GM19023 (cell line): ENCODE measurements around the gene SLAMF9.

ENCODE experiments used
- ATAC-seq: cut with Tn5 transposase; IDR thresholded peaks from one replicate; pipeline ENCODE4 v1.9.1; 2021; ENCODE audit warnings: mild to moderate bottlenecking, moderate library complexity; ENCODE audit not compliant: unreplicated experiment

SLAMF9 gene

GRCh38 chr1:159953536-159954515 lies at the start of gene SLAMF9:
SLAMF9 (minus strand) TSS chr1:159954237; CDS start chr1:159954137, 100 bp downstream.
- no peak for ATAC-seq

DNA sequence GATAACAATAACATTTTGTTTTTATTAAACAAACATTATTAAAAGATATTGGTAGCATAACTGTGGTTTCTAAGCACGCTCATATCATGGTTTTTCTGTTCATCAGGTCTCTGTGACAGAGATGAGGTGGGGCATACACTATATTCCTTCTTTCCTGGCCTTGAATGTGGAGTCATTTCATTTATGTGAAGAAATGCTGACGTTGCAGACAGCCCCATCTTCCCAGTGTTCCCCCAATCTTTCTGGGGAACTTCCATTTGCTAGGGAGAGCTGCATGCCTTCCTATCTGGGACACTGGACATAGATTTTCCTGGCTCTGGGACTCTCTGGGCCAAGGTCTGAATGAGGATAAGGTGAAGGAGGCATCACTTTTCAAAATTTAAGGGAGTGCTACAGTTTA lies 47.4 kb upstream of the SLAMF9 start:
- no peak for ATAC-seq

DNA sequence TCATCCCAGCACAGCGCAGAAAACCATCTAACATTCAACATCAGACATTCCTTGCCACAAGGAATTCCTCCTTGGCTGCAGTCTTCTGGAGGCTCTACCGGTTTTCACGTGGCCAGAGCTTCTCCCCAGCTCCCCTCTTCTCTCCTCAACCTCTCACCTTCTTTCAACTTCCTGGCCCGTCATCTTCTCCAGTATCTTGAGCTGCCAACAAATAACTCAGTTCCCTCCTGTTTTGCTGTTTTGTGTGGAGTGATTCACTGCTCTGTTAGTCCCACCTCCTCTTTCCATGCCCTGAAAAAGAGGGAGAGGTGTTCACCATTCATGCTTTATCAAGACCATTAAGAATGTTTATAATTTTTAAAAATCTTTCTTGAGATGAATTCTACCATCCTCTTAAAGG lies 45.2 kb upstream of the SLAMF9 start:
- ATAC-seq, result no peak

DNA sequence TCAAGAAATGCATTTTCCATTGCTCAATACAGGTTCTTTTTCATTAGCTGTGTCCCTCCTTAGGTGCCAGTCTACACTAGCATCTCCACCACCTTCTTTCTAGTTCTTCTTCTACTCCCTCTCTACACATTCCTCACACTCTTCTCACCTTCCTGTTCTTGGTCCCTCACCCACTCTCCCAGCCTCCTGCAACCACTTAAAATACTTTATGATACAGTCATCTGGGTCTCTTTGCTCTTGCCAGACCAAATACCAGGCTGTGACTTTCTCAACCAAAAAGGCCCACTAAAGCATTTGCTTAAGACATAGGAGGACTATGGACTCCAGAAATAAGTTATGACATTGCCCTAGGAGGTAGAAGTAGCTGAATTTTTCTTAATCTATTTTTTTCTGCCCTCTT lies 42.6 kb upstream of the SLAMF9 start:
- ATAC-seq, result no peak

DNA sequence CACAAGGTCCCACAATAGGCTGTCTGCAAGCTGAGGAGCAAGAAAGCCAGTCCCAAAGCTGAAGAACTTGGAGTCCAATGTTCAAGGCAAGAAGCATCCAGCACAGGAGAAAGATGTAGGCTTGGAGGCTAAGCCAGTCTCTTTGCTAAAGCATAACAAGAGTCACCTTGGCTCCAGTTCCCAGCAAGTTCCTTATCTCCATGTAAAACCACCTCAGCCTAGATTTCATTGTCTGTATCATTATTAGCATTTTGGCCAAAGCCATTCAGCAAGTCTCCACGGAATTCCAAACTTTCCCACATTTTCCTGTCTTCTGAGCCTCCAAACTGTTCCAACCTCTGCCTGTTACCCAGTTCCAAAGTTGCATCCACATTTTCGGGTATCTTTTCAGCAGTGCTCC lies 40.9 kb upstream of the SLAMF9 start:
- no peak for ATAC-seq

GRCh38 chr1:159993911-159994310 lies 39.9 kb upstream of the SLAMF9 start:
- ATAC-seq, result no peak

DNA sequence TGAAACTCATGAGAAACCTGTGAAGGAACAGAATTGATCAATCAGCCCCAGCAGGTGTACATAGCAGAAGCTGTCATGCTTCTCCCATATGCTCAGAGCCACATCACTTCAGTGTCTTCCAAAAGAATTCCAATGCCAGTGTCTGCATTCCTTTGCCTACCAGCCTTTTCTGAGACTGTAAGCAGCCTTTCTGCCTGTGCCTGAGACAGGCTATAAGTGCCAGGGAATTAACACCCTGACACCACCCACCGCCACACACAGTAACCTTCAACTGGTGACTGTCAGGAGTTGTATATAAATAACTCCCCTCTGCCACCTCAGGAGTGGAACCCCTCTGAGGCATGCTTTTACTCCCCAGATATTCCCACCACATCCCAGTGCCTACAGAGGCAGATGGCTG lies 38.1 kb upstream of the SLAMF9 start:
- no peak for ATAC-seq

- ATAC-seq, result no peak
Measured at GRCh38 chr1:159991513-159991912, 37.5 kb upstream of the SLAMF9 start.

DNA sequence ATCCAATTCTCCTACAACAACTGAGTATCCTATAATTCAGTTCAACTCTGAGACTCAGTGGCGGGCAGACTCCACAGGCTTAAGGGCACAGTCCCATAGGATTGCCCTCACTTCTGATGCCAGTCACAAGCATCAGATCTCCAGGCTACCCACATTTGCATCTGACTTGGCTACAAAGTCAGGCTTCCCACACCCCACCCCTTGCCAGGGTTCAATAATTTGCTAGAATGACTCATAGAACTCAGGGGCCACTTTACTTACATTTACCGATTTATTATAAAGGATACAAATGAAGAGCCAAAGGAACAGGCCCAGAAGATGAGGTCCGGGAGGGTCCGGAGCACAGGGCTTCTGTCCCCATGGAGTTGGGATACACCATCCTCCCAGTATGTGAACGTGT lies 36.0 kb upstream of the SLAMF9 start:
- no peak for ATAC-seq

GRCh38 chr1:159989581-159989980 lies 35.5 kb upstream of the SLAMF9 start:
- ATAC-seq, result no peak

DNA sequence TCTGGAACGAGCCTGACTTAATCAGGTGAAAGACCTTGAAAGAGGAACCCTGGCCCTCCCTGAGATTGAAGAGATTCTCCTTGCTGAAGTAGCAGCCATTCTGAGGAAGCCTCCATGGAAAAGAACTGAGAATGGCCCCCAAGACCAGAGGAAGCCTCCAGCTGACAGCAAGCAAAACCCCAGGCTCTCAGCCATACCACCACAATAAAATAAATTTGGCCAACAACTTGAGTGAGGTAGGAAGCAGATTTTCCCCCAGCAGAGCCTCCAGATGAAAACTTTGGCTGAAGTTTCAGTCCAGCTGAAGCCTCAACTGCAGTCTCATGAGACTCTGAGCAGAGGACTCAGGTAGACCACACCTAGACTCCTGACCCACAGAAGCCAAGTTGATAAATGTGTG lies 34.0 kb upstream of the SLAMF9 start:
- no peak for ATAC-seq

DNA sequence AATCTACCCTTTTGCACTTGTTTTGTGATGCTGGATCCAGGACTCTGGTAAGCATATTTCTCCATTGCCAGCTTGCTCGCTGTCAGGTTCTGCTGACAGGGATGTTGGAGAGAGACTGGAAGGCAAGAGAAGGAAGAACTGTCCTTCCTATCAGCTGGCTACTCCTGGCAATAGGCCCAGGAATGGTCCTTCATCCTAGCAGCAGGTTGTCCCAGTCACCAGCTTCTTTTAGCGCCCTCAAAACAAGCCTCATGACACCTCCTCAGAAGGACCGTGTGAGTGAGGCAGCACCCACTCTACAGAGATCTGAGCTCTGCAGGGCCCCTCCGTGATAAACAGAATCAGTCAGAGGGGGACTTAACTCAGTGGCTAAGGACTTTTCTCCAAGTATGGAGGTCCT lies 33.1 kb upstream of the SLAMF9 start:
- no peak for ATAC-seq

DNA sequence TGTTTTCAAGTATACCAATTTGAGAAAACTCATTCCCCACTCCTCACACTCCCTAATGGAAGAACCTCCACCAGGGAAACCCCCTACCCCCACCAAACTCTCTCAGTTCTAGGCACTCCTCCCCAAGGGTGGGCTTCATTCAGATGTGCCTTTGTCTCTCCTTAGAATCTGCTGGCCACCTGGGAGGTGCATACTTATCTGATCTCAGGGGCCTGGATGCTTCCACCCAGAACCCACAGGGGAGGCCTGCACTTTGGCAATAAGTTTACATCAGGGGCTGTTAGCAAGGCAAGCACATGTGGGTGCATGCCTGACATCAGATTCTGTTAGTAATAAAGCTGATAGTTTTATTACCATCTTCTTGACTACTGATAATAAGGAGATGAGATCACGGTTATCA lies 32.5 kb upstream of the SLAMF9 start:
- no peak for ATAC-seq

DNA sequence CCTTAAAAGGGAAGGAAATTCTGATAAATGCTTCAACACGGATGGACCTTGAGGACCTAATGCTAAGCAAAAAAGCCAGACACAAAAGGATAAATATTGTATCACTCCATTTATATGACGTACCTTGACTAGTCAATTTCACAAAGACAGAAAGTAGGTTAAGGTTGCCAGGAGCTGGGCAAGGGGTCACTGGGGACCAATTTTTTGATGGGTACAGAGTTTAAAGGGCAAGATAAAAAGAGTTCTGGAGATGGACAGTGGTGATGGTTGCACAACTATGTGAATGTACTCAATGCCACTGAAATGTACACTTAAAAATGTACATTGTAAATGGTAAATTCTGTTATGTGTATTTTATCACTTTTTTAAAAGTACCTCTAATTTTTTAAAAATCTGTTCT lies 32.1 kb upstream of the SLAMF9 start:
- no peak for ATAC-seq

DNA sequence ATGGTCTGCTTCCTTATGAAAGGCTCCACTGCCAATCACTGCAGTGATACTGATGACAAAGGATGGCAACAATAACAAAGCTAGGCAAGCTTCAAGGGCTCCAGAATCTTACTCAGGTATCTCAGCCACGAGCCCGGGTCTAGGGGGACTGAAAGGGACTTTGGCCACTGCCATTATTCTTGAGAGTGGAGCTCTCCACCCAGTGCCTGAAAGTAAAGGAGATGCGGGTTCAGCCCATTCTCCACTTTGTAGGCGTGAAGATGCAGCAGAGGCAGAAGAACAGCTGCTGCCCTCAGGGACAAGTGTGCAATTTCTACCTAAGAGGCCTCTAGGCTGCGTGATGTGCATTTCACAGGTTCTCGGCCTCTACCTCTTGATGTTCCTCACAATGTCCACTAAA lies 31.4 kb upstream of the SLAMF9 start:
- ATAC-seq, result no peak

- no peak for ATAC-seq
Measured at GRCh38 chr1:159983681-159984080, 29.6 kb upstream of the SLAMF9 start.

DNA sequence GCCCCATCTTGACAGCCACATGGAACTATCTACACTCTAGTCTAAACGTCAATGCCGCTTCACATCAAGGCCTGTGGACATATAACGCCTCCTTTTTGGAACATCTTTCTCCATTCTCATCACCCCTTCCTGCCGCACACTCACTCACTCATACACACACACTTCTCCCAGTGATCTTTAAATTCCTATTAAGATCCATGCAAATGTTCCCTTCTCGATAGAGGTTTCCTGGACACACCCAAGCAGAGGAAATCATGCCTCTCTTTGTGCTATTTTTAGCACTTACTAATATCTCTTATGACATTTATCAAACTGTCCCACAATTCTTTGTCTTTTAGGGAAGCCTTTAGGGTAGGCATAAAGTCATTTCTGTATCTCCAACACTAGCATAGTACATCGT lies 28.2 kb upstream of the SLAMF9 start:
- ATAC-seq, result no peak

DNA sequence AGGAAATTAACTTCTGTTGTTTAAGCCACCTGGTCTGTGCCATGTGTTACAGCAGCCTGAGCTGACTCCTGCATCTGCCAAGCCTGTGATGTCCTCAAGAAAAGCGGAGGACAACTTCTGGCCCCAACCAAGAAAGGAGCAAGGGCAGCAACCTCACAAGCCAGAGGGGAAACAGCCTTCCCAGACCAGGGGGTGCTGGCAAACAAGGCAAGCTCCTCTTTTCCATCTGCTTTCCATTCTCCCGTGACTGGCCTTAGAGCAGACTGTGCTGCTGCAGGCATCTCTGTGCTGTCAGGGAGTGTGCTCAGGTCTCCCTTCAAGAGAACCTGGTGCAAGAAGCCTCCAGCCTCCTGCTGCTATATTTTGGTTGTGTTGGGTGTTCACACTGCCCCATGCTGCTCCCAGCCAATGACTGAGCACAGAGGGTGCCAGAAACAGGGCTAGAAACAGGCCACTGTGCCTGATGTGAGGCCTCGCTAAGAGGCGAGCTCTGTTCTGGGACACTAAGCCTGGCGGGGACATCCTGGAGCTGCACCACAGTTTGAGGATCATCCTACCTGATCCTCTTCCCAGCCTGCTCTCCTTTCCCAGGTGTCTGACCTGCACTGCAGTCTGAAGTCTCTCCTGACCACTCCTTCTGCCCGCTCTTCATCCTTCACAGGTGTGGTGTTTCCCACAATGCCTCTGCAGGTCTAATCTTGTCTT lies 27.5 kb upstream of the SLAMF9 start:
- no peak for ATAC-seq

DNA sequence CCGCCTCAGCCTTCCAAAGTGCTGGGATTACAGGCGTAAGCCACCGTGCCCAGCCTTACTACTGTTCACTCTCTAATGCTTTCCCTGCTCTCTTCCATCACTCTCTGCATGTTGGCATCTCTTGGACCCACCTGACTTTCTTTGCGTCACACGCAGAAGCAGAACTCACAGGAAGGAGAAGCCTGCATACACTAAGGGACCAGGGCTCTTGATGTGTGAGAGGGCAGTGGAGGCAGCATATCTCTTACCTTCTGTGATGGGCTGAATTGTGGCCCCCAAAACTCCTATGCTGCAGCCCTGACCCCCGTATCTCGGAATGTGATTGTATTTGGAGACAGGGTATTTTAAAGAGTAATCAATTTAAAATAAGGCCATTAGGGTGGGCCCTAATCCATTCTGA lies 26.7 kb upstream of the SLAMF9 start:
- no peak for ATAC-seq

DNA sequence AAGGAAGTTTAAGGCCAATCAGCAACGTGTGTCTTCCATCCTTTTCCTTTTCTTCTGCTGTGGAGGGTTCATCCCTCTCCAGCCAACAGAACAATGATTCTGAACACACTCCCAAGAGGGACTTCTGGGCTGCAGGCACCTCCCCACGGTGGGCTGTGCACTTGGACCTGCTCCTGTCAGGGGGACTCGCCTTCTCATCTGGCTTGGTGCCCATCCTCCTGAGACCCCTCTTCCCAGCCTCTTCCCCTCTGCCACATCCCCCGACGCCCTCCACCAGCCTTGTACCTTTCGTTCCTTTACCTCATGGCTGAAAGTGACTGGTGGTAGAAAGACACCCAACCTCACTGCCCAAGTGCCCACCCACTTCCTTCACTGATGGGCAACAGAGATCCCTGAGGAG lies 26.0 kb upstream of the SLAMF9 start:
- ATAC-seq, result no peak

GRCh38 chr1:159979257-159979656 lies 25.2 kb upstream of the SLAMF9 start:
- ATAC-seq, result no peak

DNA sequence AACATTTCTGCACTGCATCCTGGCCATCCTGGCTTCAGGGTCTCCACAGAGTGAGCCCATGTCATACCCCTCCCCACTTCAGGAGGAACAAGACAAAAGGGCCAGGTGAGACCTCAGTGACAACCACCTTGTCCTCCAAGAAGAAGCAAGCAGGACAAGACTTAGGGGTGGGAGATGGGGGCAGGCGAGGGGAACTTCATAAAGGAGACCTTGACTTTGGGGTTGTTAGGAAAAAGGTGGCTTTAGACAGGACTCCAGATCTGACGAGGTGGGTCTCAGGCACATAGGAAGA lies 24.0 kb upstream of the SLAMF9 start:
- ATAC-seq, result no peak
